Spleen (tissue), 11 donors: ENCODE data around the gene KLF9. TPM values are rescaled to one million over a fixed set of nuclear protein-coding genes. Genes with fewer than 3 reads are reported as not detected.
"Not testable (repeated sequence)": the region's sequence is repeated elsewhere in the genome, so short reads cannot be mapped to it uniquely, and the experiment has no call there.

Experiments
- DNase-seq: peaks from one replicate; pipeline ENCODE4 v3.0.0-alpha.2; 2020
- H3K27ac ChIP-seq, 8 donors: fragments of 200-600 bp; sonication (generic) in 7 of 8; 1 replicate in 4 of 8; 2 replicates in 4 of 8; pipeline versions ENCODE4 v1.5.0 to v1.8.0; 2016 to 2021; ENCODE audit warnings: inconsistent platforms in 4 of 8, mild to moderate bottlenecking in 4 of 8, moderate library complexity in 1 of 8
- H3K27me3 ChIP-seq, 7 donors: fragments of 200-600 bp; sonication (generic) in 6 of 7; replicated peaks in 1 of 7; 1 replicate in 4 of 7; 2 replicates in 3 of 7; pipeline versions ENCODE4 v1.5.0 to v1.8.0; 2016 to 2021; ENCODE audit warnings: inconsistent platforms in 3 of 7, mild to moderate bottlenecking in 1 of 7
- H3K36me3 ChIP-seq, 6 donors: fragments of 200-600 bp; sonication (generic) in 5 of 6; 1 replicate in 4 of 6; 2 replicates in 2 of 6; pipeline versions ENCODE4 v1.5.0 to v1.8.0; 2016 to 2021; ENCODE audit warnings: inconsistent platforms in 2 of 6
- H3K4me1 ChIP-seq, 6 donors: fragments of 200-600 bp; sonication (generic) in 5 of 6; 1 replicate in 3 of 6; 2 replicates in 3 of 6; pipeline versions ENCODE4 v1.5.0 to v1.8.0; 2016 to 2021; ENCODE audit warnings: inconsistent platforms in 3 of 6
- H3K4me3 ChIP-seq, 8 donors: fragments of 200-600 bp; sonication (generic) in 7 of 8; 1 replicate in 4 of 8; 2 replicates in 4 of 8; pipeline versions ENCODE4 v1.5.0 to v1.8.0; 2016 to 2021; ENCODE audit warnings: inconsistent platforms in 4 of 8, mild to moderate bottlenecking in 4 of 8, moderate library complexity in 2 of 8
- H3K9me3 ChIP-seq, 8 donors: fragments of 200-600 bp; sonication (generic) in 7 of 8; 1 replicate in 4 of 8; 2 replicates in 4 of 8; pipeline versions ENCODE4 v1.5.0 to v1.8.0; 2016 to 2021; ENCODE audit warnings: inconsistent platforms in 4 of 8
- CTCF ChIP-seq, 11 experiments: fragments of 200-600 bp in 7 of 11; fragments of 450-650 bp in 4 of 11; sonication (generic) in 4 of 11; IDR thresholded peaks in 8 of 11; conservative IDR thresholded peaks in 3 of 11; 1 replicate in 7 of 11; 2 replicates in 4 of 11; pipeline versions ENCODE4 v1.4.0 to v1.8.0; 2016 to 2021; ENCODE audit warnings: antibody characterized with exemption in 11 of 11, inconsistent platforms in 4 of 11, mild to moderate bottlenecking in 1 of 11
- POLR2A ChIP-seq, 3 donors: fragments of 450-650 bp; IDR thresholded peaks; one replicate each; pipeline ENCODE4 v1.5.1; 2017; ENCODE audit warnings: antibody characterized with exemption in 3 of 3, mild to moderate bottlenecking in 1 of 3
- POLR2AphosphoS5 ChIP-seq, 3 donors: sonication (generic); formaldehyde crosslinking; IDR thresholded peaks; one replicate each; pipeline ENCODE4 v1.5.1; 2017; ENCODE audit warnings: antibody characterized with exemption in 3 of 3
- WGBS, 5 donors: extraction: QIAGEN DNeasy Blood & Tissue Kit in 3 of 5; methylation state at CpG; one replicate each; pipeline versions ENCODE4 v1.1.5 to v1.1.7; 2013 to 2018; 5-methylcytosine and 5-hydroxymethylcytosine counted together
- intact Hi-C: fragments of 100-400 bp; cut with DNase I; formaldehyde crosslinking; loops from one replicate; pipeline ENCODE4 v1.15.0; 2023; ENCODE audit warnings: low total_unique reads
- polyA plus RNA-seq, 3 donors: library from polyadenylated mRNA; stranded (reverse); fragments of 200-250 nt; gene quantifications; one replicate each; pipeline ENCODE4 v1.2.1, GENCODE V29; 2013
- total RNA-seq, 7 donors: library from RNA; depleted of rRNA in 3 of 7; stranded (reverse); fragments of >200 nt in 3 of 7; fragmentation: NEBNext Ultra II Directional in 4 of 7; extraction: Animal tissue kit (Norgen Biotek cat#: 25700) in 4 of 7; gene quantifications; one replicate each; pipeline versions ENCODE4 v1.1.0 to v1.2.1, GENCODE V29; 2016 to 2021
- donor health status: healthy with polysubstance abuse.
- donor health status: DM: no; HTN: no; CAD: no; lungs with moderate emphysema.
- donor health status: DM: no; HTN: no; CAD: no.
- donor health status: Bipolar disorder and iron deficiency.
- donor health status: healthy.
- donor health status: DM: no; HTN: no; CAD: no.
- donor health status: DM: yes; HTN: yes; CAD: no.

KLF9 gene
- total and polyA plus RNA-seq, 10 donors, result 7.1 to 74.8 (median 36.8) TPM

GRCh38 chr9:70404261-70404660, 10.2 kb downstream of the KLF9 start:
- peaks cover 46 to 97% (median 74%) of the 10 kb centered on the region in 6 donors for H3K4me1 ChIP-seq
- no peak for DNase-seq
- peaks cover 0 to 5% (median 0%) of the 10 kb centered on the region in 6 donors for H3K36me3 ChIP-seq
- no peaks in the 10 kb centered on the region for H3K9me3 ChIP-seq
- H3K4me3 ChIP-seq, result no peak overlapping the region
- 67 to 93% (median 83%) methylated on average over 2 of the region's 2 CpGs for WGBS, 5 donors
- peak overlapping the region in 3 of 8 donors; percentile 34 to 83 (median 77) for H3K27ac ChIP-seq
- TF ChIP-seq CTCF (IDR thresholded peaks at IDR 0.05 in 8 of 11, conservative IDR thresholded peaks at IDR 0.05 in 3 of 11) (no peak), POLR2A (IDR thresholded peaks at IDR 0.05) (no peak), POLR2AphosphoS5 (IDR thresholded peaks at IDR 0.05) (no peak)
- intact Hi-C loops, result no loop called here
- H3K27me3 ChIP-seq, result no peaks in the 10 kb centered on the region

- intact Hi-C loops, result no loop called here
Observed at GRCh38 chr9:70403618-70404025, 10.8 kb downstream of the KLF9 start.

GRCh38 chr9:70403166-70403565, 11.3 kb downstream of the KLF9 start:
- TF ChIP-seq POLR2A (IDR thresholded peaks at IDR 0.05) (no peak), POLR2AphosphoS5 (IDR thresholded peaks at IDR 0.05) (no peak), CTCF (IDR thresholded peaks at IDR 0.05 in 8 of 11, conservative IDR thresholded peaks at IDR 0.05 in 3 of 11) (no peak)
- no peak overlapping the region for H3K4me3 ChIP-seq
- intact Hi-C loops, result no loop called here
- H3K27me3 ChIP-seq, result no peaks in the 10 kb centered on the region
- peak overlapping the region in 4 of 8 donors; percentile 6 to 83 (median 24) for H3K27ac ChIP-seq
- no peaks in the 10 kb centered on the region for H3K9me3 ChIP-seq
- peaks cover 0 to 3% (median 0%) of the 10 kb centered on the region in 6 donors for H3K36me3 ChIP-seq
- peaks cover 50 to 100% (median 80%) of the 10 kb centered on the region in 6 donors for H3K4me1 ChIP-seq
- DNase-seq, result no peak
- WGBS, 5 donors, result 64 to 89% (median 80%) methylated on average over 2 of the region's 2 CpGs

More at GRCh38 chr9:70403618-70404025, 10.8 kb downstream of the KLF9 start:
- no peak overlapping the region for H3K4me3 ChIP-seq
- no peak for DNase-seq
- TF ChIP-seq POLR2AphosphoS5 (IDR thresholded peaks at IDR 0.05) (no peak), CTCF (IDR thresholded peaks at IDR 0.05 in 8 of 11, conservative IDR thresholded peaks at IDR 0.05 in 3 of 11) (no peak), POLR2A (IDR thresholded peaks at IDR 0.05) (no peak)
- WGBS, 5 donors, result 75 to 92% (median 90%) methylated on average over 4 of the region's 4 CpGs
- H3K36me3 ChIP-seq, result peaks cover 0 to 5% (median 0%) of the 10 kb centered on the region in 6 donors
- peaks cover 51 to 100% (median 79%) of the 10 kb centered on the region in 6 donors for H3K4me1 ChIP-seq
- H3K27ac ChIP-seq, result peak overlapping the region in 4 of 8 donors; percentile 6 to 83 (median 24)
- H3K9me3 ChIP-seq, result no peaks in the 10 kb centered on the region
- no peaks in the 10 kb centered on the region for H3K27me3 ChIP-seq

- no peak for TF ChIP-seq CTCF (IDR thresholded peaks at IDR 0.05 in 8 of 11, conservative IDR thresholded peaks at IDR 0.05 in 3 of 11)
- no peak for TF ChIP-seq POLR2A (IDR thresholded peaks at IDR 0.05)
- no peak for TF ChIP-seq POLR2AphosphoS5 (IDR thresholded peaks at IDR 0.05)
- H3K36me3 ChIP-seq, result no peaks in the 10 kb centered on the region
- intact Hi-C loops, result no loop called here
- H3K9me3 ChIP-seq, result no peaks in the 10 kb centered on the region
- no peak overlapping the region for H3K4me3 ChIP-seq
- H3K27ac ChIP-seq, result no peak overlapping the region
- WGBS, 5 donors, result 85 to 93% (median 88%) methylated on average over 1 of the region's 1 CpG
- DNase-seq, result no peak
- H3K4me1 ChIP-seq, result peaks cover 51 to 100% (median 80%) of the 10 kb centered on the region in 6 donors
- H3K27me3 ChIP-seq, result no peaks in the 10 kb centered on the region
Observed at GRCh38 chr9:70402213-70402612, 12.2 kb downstream of the KLF9 start.

GRCh38 chr9:70401241-70401640, 13.2 kb downstream of the KLF9 start:
- WGBS, 5 donors, result 93 to 98% (median 95%) methylated on average over 6 of the region's 6 CpGs
- H3K36me3 ChIP-seq, H3K27ac ChIP-seq, H3K27me3 ChIP-seq, H3K4me3 ChIP-seq, DNase-seq, intact Hi-C loops, H3K9me3 ChIP-seq: not testable (repeated sequence)
- H3K4me1 ChIP-seq, result peaks cover 41 to 100% (median 80%) of the 10 kb centered on the region in 6 donors
